ENCODE data around the gene GSTM4.
"Not testable (repeated sequence)": the region's sequence is repeated elsewhere in the genome, so short reads cannot be mapped to it uniquely, and the experiment has no call there.

Gene GSTM4

GRCh38 chr1:109669246-109669948 is 13.5 kb downstream of the GSTM4 start:
- DNase-seq, result no peak

- not testable (repeated sequence) for DNase-seq
Measured at GRCh38 chr1:109669949-109670302, 14.0 kb downstream of the GSTM4 start.

- no peak for DNase-seq
Measured at GRCh38 chr1:109671067-109671466, 15.2 kb downstream of the GSTM4 start.

- DNase-seq, result not testable (repeated sequence)
Measured at GRCh38 chr1:109673861-109674260, 18.0 kb downstream of the GSTM4 start.

GRCh38 chr1:109676683-109677381 is 20.9 kb downstream of the GSTM4 start:
- not testable (repeated sequence) for DNase-seq

- no peak for DNase-seq
Measured at GRCh38 chr1:109677459-109677858, 21.6 kb downstream of the GSTM4 start.

- not testable (repeated sequence) for DNase-seq
Measured at GRCh38 chr1:109678637-109679036, 22.7 kb downstream of the GSTM4 start.

GRCh38 chr1:109684777-109685176 is 28.9 kb downstream of the GSTM4 start:
- DNase-seq, result not testable (repeated sequence)

- not testable (repeated sequence) for DNase-seq
Measured at GRCh38 chr1:109685399-109685798, 29.5 kb downstream of the GSTM4 start.

GRCh38 chr1:109685890-109686289 is 30.0 kb downstream of the GSTM4 start:
- DNase-seq, result not testable (repeated sequence)

- not testable (repeated sequence) for DNase-seq
Measured at GRCh38 chr1:109687109-109687508, 31.2 kb downstream of the GSTM4 start.

GRCh38 chr1:109687641-109688499 is 32.0 kb downstream of the GSTM4 start, which contains the start of gene GSTM1:
GSTM1 (plus strand) TSS chr1:109687817; CDS start chr1:109687874, 57 bp downstream.
- DNase-seq, result peak; percentile 77

- DNase-seq, result no peak
Measured at GRCh38 chr1:109689844-109690405, 34.0 kb downstream of the GSTM4 start.

- no peak for DNase-seq
Measured at GRCh38 chr1:109691759-109692158, 35.9 kb downstream of the GSTM4 start.

GRCh38 chr1:109694400-109694799 is 38.5 kb downstream of the GSTM4 start:
- not testable (repeated sequence) for DNase-seq

GRCh38 chr1:109695138-109695537 is 39.2 kb downstream of the GSTM4 start:
- DNase-seq, result not testable (repeated sequence)

- no peak for DNase-seq
Measured at GRCh38 chr1:109697066-109697465, 41.2 kb downstream of the GSTM4 start.

GRCh38 chr1:109697861-109698260 is 42.0 kb downstream of the GSTM4 start:
- DNase-seq, result not testable (repeated sequence)

GRCh38 chr1:109702940-109703339 is 47.0 kb downstream of the GSTM4 start:
- DNase-seq, result not testable (repeated sequence)

GRCh38 chr1:109704173-109704572 is 48.3 kb downstream of the GSTM4 start:
- DNase-seq, result no peak

GRCh38 chr1:109705411-109705810 is 49.5 kb downstream of the GSTM4 start:
- no peak for DNase-seq

GRCh38 chr1:109708949-109709348 is 53.0 kb downstream of the GSTM4 start:
- DNase-seq, result not testable (repeated sequence)

GRCh38 chr1:109709822-109710221 is 53.9 kb downstream of the GSTM4 start:
- DNase-seq, result not testable (repeated sequence)
